Testis (tissue), 3 donors: ENCODE data around the gene SDHC. TPM values are rescaled to one million over a fixed set of nuclear protein-coding genes. Genes with fewer than 3 reads are reported as not detected.
"Not testable (repeated sequence)": the region's sequence is repeated elsewhere in the genome, so short reads cannot be mapped to it uniquely, and the experiment has no call there.

Experiments used
- DNase-seq: peaks from one replicate; pipeline ENCODE4 v3.0.0-alpha.2; 2019
- H3K27ac ChIP-seq, 2 donors: fragments of 200-600 bp; sonication (generic); one replicate each; pipeline ENCODE4 v1.5.1; 2019
- H3K27me3 ChIP-seq: fragments of 200-600 bp; sonication (generic); one replicate; pipeline ENCODE4 v1.5.1; 2019
- H3K36me3 ChIP-seq: fragments of 200-600 bp; sonication (generic); one replicate; pipeline ENCODE4 v1.5.1; 2017; ENCODE audit warnings: low read depth; ENCODE audit errors: missing control alignments
- H3K4me1 ChIP-seq: fragments of 200-600 bp; sonication (generic); one replicate; pipeline ENCODE4 v1.5.1; 2019
- H3K4me3 ChIP-seq, 2 donors: fragments of 200-600 bp; sonication (generic); one replicate each; pipeline ENCODE4 v1.5.1; 2017 to 2019
- H3K9me3 ChIP-seq: fragments of 200-600 bp; sonication (generic); one replicate; pipeline ENCODE4 v1.5.1; 2017
- CTCF ChIP-seq, 3 experiments: fragments of 450-650 bp in 2 of 3; fragments of 200-600 bp in 1 of 3; sonication (generic) in 1 of 3; IDR thresholded peaks; one replicate each; pipeline ENCODE4 v1.5.1; 2016 to 2019; ENCODE audit warnings: antibody characterized with exemption in 3 of 3, mild to moderate bottlenecking in 2 of 3, moderate library complexity in 1 of 3
- POLR2A ChIP-seq: fragments of 450-650 bp; IDR thresholded peaks from one replicate; pipeline ENCODE4 v1.6.1; 2017; ENCODE audit warnings: antibody characterized with exemption, mild to moderate bottlenecking, moderate library complexity
- WGBS, 2 donors: methylation state at CpG; one replicate each; pipeline ENCODE4 v1.1.5; 2018; 5-methylcytosine and 5-hydroxymethylcytosine counted together
- intact Hi-C: fragments of 100-400 bp; cut with DNase I; formaldehyde crosslinking; loops from one replicate; pipeline ENCODE4 v1.15.1; 2023; ENCODE audit warnings: low total_unique reads
- polyA plus RNA-seq: library from polyadenylated mRNA; stranded (reverse); fragments of 350-450 nt; fragmentation: Illumina TruSeq; extraction: RNeasy Lipid Tissue Mini Kit (QIAGEN cat#74804); gene quantifications from one replicate; pipeline ENCODE4 v1.2.3, GENCODE V29; 2014; ENCODE audit warnings: low read depth, low replicate concordance; ENCODE audit not compliant: insufficient read depth
- total RNA-seq, 2 donors: library from RNA; depleted of rRNA; stranded (reverse); fragments of >200 nt; gene quantifications; one replicate each; pipeline ENCODE4 v1.2.3, GENCODE V29; 2016

The SDHC gene
- total and polyA plus RNA-seq, 3 donors from 2014 or later: 55.3 to 188 (median 84.2) TPM

GRCh38 chr1:161391611-161392010, 77.4 kb downstream of the SDHC start:
- intact Hi-C loops: no loop called here
- H3K27me3 ChIP-seq: no peaks in the 10 kb centered on the region
- H3K9me3 ChIP-seq: no peaks in the 10 kb centered on the region
- no peaks in the 10 kb centered on the region for H3K36me3 ChIP-seq
- DNase-seq: no peak
- no peak overlapping the region for H3K4me3 ChIP-seq
- WGBS, 2 donors: 89 to 94% methylated on average over 8 of the region's 8 CpGs
- H3K4me1 ChIP-seq: peaks cover 5% of the 10 kb centered on the region
- TF ChIP-seq POLR2A: no peak
- no peak for TF ChIP-seq CTCF (IDR thresholded peaks at IDR 0.05)
- no peak overlapping the region for H3K27ac ChIP-seq

DNA sequence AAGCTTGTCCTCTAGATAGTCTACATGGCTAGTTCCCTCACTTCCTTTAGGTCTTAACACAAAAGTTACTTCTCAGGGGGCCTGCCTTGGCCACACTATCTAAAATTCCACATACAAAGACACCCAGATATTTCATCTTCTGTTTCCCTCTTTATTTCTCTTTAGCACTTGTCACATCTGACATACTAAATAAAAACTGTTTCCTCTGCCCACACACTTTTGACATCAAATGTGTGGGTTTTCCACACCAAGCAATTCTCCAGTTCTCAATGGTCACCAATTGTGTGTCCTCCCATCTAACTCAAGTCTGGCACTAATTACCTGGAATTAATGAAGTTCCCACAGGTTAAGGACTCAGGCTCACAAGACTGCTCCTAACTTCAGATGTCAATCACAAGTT, 79.0 kb downstream of the SDHC start:
- Histone ChIP-seq H3K4me3 (no peak overlapping the region), H3K27me3 (no peaks in the 10 kb centered on the region), H3K4me1 (peaks cover 5% of the 10 kb centered on the region), H3K9me3 (no peaks in the 10 kb centered on the region), H3K36me3 (no peaks in the 10 kb centered on the region), H3K27ac (no peak overlapping the region)
- DNase-seq: no peak
- intact Hi-C loops: no loop called here
- no peak for TF ChIP-seq CTCF (IDR thresholded peaks at IDR 0.05)
- TF ChIP-seq POLR2A: no peak

- 81 to 92% methylated on average over 8 of the region's 8 CpGs for WGBS, 2 donors
- H3K4me1 ChIP-seq, H3K4me3 ChIP-seq, DNase-seq, intact Hi-C loops, H3K36me3 ChIP-seq, H3K9me3 ChIP-seq, H3K27me3 ChIP-seq, H3K27ac ChIP-seq: not testable (repeated sequence)
These were observed 82.9 kb downstream of the SDHC start for GRCh38 chr1:161397038-161397437.

DNA sequence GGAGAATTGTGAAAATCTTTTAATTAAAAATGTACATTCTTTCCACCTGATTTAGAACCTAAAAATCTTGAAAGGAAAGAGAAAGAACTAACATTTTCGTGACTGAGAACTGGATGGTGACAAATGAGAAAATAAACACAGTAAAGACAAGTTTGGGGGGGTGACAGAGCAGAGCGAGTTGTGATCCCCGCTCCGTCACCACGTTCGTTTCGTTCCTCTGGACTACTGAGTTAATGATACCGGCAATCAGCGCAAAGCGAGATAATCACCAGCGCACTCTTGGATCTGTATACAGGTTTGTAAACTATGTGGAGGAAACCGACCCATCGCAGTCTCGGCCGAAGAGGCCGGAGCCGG, 84.7 kb downstream of the SDHC start:
- TF ChIP-seq CTCF (IDR thresholded peaks at IDR 0.05): no peak
- TF ChIP-seq POLR2A: no peak
- Histone ChIP-seq H3K4me1 (peaks cover 1% of the 10 kb centered on the region), H3K4me3 (peak overlapping the region; percentile 95 to 98), H3K36me3 (no peaks in the 10 kb centered on the region), H3K27ac (peak overlapping the region; percentile 100), H3K9me3 (no peaks in the 10 kb centered on the region), H3K27me3 (no peaks in the 10 kb centered on the region)
- intact Hi-C loops: no loop called here
- 4 to 6% methylated on average over 17 of the region's 17 CpGs for WGBS, 2 donors
- DNase-seq: no peak

- peak overlapping the region; percentile 100 for H3K27ac ChIP-seq
- no peaks in the 10 kb centered on the region for H3K9me3 ChIP-seq
- H3K4me3 ChIP-seq: peak overlapping the region; percentile 95 to 98
- peaks cover 7% of the 10 kb centered on the region for H3K4me1 ChIP-seq
- TF ChIP-seq POLR2A (no peak), CTCF (IDR thresholded peaks at IDR 0.05) (peak; percentile 14 to 53 (median 16))
- peak; percentile 94 for DNase-seq
- intact Hi-C loops: no loop called here
- no peaks in the 10 kb centered on the region for H3K27me3 ChIP-seq
- no peaks in the 10 kb centered on the region for H3K36me3 ChIP-seq
- 0 to 1% methylated on average over 38 to 53 of the region's 53 CpGs for WGBS, 2 donors
These were observed 85.2 kb downstream of the SDHC start for GRCh38 chr1:161399257-161399998.
